HCT116 (cell line): ENCODE measurements around the gene TMEM254. TPM values are rescaled to one million over a fixed set of nuclear protein-coding genes. Genes with fewer than 3 reads are reported as not detected.
"Not testable (repeated sequence)": the region's sequence is repeated elsewhere in the genome, so short reads cannot be mapped to it uniquely, and the experiment has no call there.

ENCODE experiments used
- ATAC-seq: fragments of 200-7000 bp; cut with Tn5 transposase; 2 replicates; pipeline ENCODE4 v1.9.1; 2020; ENCODE audit warnings: mild to moderate bottlenecking, moderate library complexity
- BruUV-seq: library from RNA; stranded (reverse); fragments of 400-500 nt; replicated peaks from 2 replicates; lab custom pipeline; 2021; lab: Mats Ljungman, UMichigan
- CTCF ChIA-PET: fragments of 300-600 bp; sonication (Branson Sonifier 250); formaldehyde crosslinking; loops from one replicate; lab custom pipeline; 2021; ENCODE audit warnings: antibody characterized with exemption; lab: Charles Lee
- POLR2A ChIA-PET: fragments of 300-600, 350-600 bp; sonication (Branson Sonifier 250); formaldehyde crosslinking; loops from one replicate; lab custom pipeline; 2021; ENCODE audit warnings: antibody characterized with exemption; lab: Charles Lee
- RAD21 ChIA-PET, 2 experiments: fragments of 300-600 bp; sonication (Branson Sonifier 250); formaldehyde crosslinking; loops; one replicate each; lab custom pipeline; 2023; ENCODE audit warnings: low total read pairs in 2 of 2; ENCODE audit not compliant: uncharacterized antibody in 2 of 2, unreplicated experiment in 2 of 2, low non-redundant PET in 1 of 2; lab: Charles Lee
- DNase-seq: peaks from one replicate; pipeline ENCODE4 v3.0.0-alpha.2; 2010; ENCODE audit warnings: low read depth, low spot score
- H2AFZ ChIP-seq: fragments of 200-600 bp; shearing (Covaris generic), sonication (generic); 2 replicates; pipeline ENCODE4 v1.6.1; 2017; ENCODE audit warnings: low read depth, mixed run types, mixed read lengths, antibody characterized with exemption, low read length; ENCODE audit not compliant: poor library complexity, severe bottlenecking
- H3K27ac ChIP-seq: 2 replicates; pipeline ENCODE4 v1.5.1; 2012; ENCODE audit warnings: low read depth, low read length
- H3K27me3 ChIP-seq: fragments of 200-600 bp; sonication (generic); 2 replicates; pipeline ENCODE4 v1.6.1; 2016; ENCODE audit warnings: mixed run types, low read length, mixed read lengths; ENCODE audit not compliant: insufficient read depth
- H3K36me3 ChIP-seq, 2 experiments: fragments of 200-500 bp in 1 of 2; fragments of 200-600 bp in 1 of 2; sonication (Bioruptor generic) in 1 of 2; sonication (generic) in 1 of 2; 2 replicates each; pipeline versions ENCODE4 v1.5.1 to v1.6.1; 2014 to 2016; ENCODE audit warnings: low read length in 2 of 2, inconsistent platforms in 1 of 2, mixed read lengths in 1 of 2, mixed run types in 1 of 2; ENCODE audit not compliant: insufficient read depth in 2 of 2, control insufficient read depth in 1 of 2
- H3K4me1 ChIP-seq, 2 experiments: fragments of 200-600 bp in 1 of 2; sonication (generic) in 1 of 2; 2 replicates each; pipeline versions ENCODE4 v1.5.1 to v1.6.1; 2012 to 2017; ENCODE audit warnings: low read length in 2 of 2, inconsistent platforms in 1 of 2, mild to moderate bottlenecking in 1 of 2, mixed read lengths in 1 of 2, mixed run types in 1 of 2, moderate library complexity in 1 of 2; ENCODE audit not compliant: insufficient read depth in 2 of 2, control insufficient read depth in 1 of 2
- H3K4me2 ChIP-seq: fragments of 200-600 bp; sonication (generic); 2 replicates; pipeline ENCODE4 v1.6.1; 2017; ENCODE audit warnings: mixed run types, low read length, mixed read lengths
- H3K4me3 ChIP-seq, 2 experiments: fragments of 200-600 bp in 1 of 2; sonication (generic) in 1 of 2; replicated peaks in 1 of 2; 2 replicates each; pipeline ENCODE4 v1.5.1; 2011 to 2016; ENCODE audit warnings: low read length in 2 of 2, control low read depth in 1 of 2, low read depth in 1 of 2, mild to moderate bottlenecking in 1 of 2, mixed read lengths in 1 of 2, mixed run types in 1 of 2
- H3K79me2 ChIP-seq: fragments of 200-600 bp; sonication (generic); 2 replicates; pipeline ENCODE4 v1.6.1; 2017; ENCODE audit warnings: mild to moderate bottlenecking, mixed run types, low read length, moderate library complexity, mixed read lengths; ENCODE audit not compliant: insufficient read depth
- H3K9ac ChIP-seq: fragments of 200-600 bp; sonication (generic); 2 replicates; pipeline ENCODE4 v1.6.1; 2016; ENCODE audit warnings: low read length, mixed read lengths
- H3K9me2 ChIP-seq: fragments of 200-600 bp; sonication (generic), shearing (Covaris generic); 2 replicates; pipeline ENCODE4 v1.6.1; 2017; ENCODE audit warnings: mixed run types, mild to moderate bottlenecking, moderate library complexity; ENCODE audit not compliant: insufficient read depth
- H3K9me3 ChIP-seq, 2 experiments: fragments of 200-500 bp in 1 of 2; fragments of 200-600 bp in 1 of 2; sonication (Bioruptor generic) in 1 of 2; sonication (generic) in 1 of 2; 2 replicates each; pipeline ENCODE4 v1.6.1; 2014 to 2017; ENCODE audit warnings: low read length in 2 of 2, mixed read lengths in 2 of 2, inconsistent platforms in 1 of 2, low read depth in 1 of 2, mild to moderate bottlenecking in 1 of 2, mixed run types in 1 of 2, moderate library complexity in 1 of 2; ENCODE audit not compliant: control insufficient read depth in 1 of 2, insufficient read depth in 1 of 2
- H4K20me1 ChIP-seq: fragments of 200-600 bp; sonication (generic), shearing (Covaris generic); 2 replicates; pipeline ENCODE4 v1.6.1; 2017; ENCODE audit warnings: mixed run types, mild to moderate bottlenecking, moderate library complexity; ENCODE audit not compliant: insufficient read depth
- CBX3 ChIP-seq: IDR thresholded peaks from 2 replicates; pipeline ENCODE4 v1.6.1; 2012; ENCODE audit warnings: low read depth
- CEBPB ChIP-seq: IDR thresholded peaks from 2 replicates; pipeline ENCODE4 v1.6.1; 2012; ENCODE audit warnings: low read depth
- FOSL1 ChIP-seq: IDR thresholded peaks from 2 replicates; pipeline ENCODE4 v1.6.1; 2012; ENCODE audit warnings: low read depth
- POLR2AphosphoS5 ChIP-seq: IDR thresholded peaks from 2 replicates; pipeline ENCODE4 v1.6.1; 2011; ENCODE audit warnings: mild to moderate bottlenecking, low read depth, low read length, moderate library complexity
- SIN3A ChIP-seq: IDR thresholded peaks from 2 replicates; pipeline ENCODE4 v1.6.1; 2012; ENCODE audit warnings: low read depth
- TCF7L2 ChIP-seq: IDR thresholded peaks from 2 replicates; pipeline ENCODE4 v1.7.0; 2011; ENCODE audit warnings: borderline replicate concordance, inconsistent platforms; ENCODE audit not compliant: insufficient read depth, insufficient read length; ENCODE audit errors: extremely low read depth
- YY1 ChIP-seq: IDR thresholded peaks from 2 replicates; pipeline ENCODE4 v1.6.1; 2011; ENCODE audit warnings: low read length, low read depth, moderate library complexity, mild to moderate bottlenecking; ENCODE audit not compliant: insufficient replicate concordance; ENCODE audit errors: extremely low read depth
- ZNF274 ChIP-seq: fragments of 200-500 bp; sonication (Bioruptor generic); IDR thresholded peaks from 2 replicates; pipeline ENCODE4 v1.6.1; 2014; ENCODE audit warnings: mild to moderate bottlenecking, low read depth, low read length, inconsistent platforms
- intact Hi-C: fragments of 100-400 bp; cut with micrococcal nuclease; formaldehyde crosslinking; loops from 2 replicates; pipeline ENCODE4 v1.10.0; 2022
- total RNA-seq: library from RNA; stranded (reverse); gene quantifications from one replicate; pipeline ENCODE4 v1.2.1, GENCODE V29; 2021; ENCODE audit not compliant: unreplicated experiment
- TF ChIP-seq, protein P1 (sequence below): IDR thresholded peaks from 2 replicates; pipeline ENCODE4 v1.6.1; 2012
- TF ChIP-seq, protein P2 (sequence below): IDR thresholded peaks from 2 replicates; pipeline ENCODE4 v1.6.1; 2012

The TMEM254 gene
- total RNA-seq, 1 experiment from 2014 or later = 12.1 TPM

DNA sequence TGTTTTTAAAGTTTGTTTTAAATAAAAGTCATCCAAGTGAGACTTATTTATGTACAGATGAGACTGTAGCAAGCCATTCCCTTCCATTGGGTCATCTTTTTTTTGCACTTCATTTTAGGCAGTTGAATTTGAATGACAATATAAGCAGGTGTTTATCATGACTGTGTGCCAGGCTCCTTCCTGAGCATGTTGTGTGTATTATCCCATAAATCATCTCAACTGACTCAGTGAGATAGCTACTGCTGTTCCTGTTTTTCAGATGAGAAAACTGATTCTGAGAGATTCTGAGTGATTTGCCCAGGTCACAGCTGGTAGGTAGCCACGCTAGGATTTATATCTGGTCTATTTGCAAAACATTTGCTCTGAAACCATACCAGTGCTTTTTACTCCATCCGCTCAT, 11.7 kb downstream of the TMEM254 start (continued):
- TF ChIP-seq, protein P1, sequence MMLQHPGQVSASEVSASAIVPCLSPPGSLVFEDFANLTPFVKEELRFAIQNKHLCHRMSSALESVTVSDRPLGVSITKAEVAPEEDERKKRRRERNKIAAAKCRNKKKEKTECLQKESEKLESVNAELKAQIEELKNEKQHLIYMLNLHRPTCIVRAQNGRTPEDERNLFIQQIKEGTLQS = no peak
- no peak for TF ChIP-seq SIN3A
- no peak for TF ChIP-seq ZNF274
- TF ChIP-seq, protein P2, sequence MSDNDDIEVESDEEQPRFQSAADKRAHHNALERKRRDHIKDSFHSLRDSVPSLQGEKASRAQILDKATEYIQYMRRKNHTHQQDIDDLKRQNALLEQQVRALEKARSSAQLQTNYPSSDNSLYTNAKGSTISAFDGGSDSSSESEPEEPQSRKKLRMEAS = no peak

DNA sequence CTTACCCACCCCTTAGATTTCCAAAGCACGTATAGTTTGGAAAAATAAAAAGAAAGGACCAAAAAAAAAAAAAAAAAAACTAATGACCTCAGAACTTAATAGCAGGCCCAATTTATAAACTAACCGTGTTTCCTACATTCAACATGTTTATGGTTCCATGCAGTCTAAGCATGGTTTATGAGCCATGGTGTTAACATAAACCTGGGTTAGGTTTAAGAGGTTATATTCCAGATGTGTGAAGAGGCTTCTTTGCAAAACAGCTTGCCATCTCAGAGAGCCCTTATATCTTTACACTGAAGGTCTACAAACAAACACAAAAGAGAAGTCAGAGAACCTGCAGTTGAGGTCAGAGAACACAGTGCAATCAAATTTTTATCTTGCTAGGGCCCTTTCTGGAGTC, 15.8 kb downstream of the TMEM254 start:
- intact Hi-C loops = no loop called here
- Histone ChIP-seq H4K20me1 (no peaks in the 10 kb centered on the region), H3K36me3 (no peaks in the 10 kb centered on the region), H3K4me3 (no peak overlapping the region), H3K4me2 (no peak overlapping the region), H3K9me3 (no peaks in the 10 kb centered on the region), H3K27me3 (no peaks in the 10 kb centered on the region), H3K9me2 (no peaks in the 10 kb centered on the region), H3K79me2 (no peaks in the 10 kb centered on the region), H2AFZ (no peak overlapping the region), H3K27ac (no peak overlapping the region), H3K4me1 (no peaks in the 10 kb centered on the region), H3K9ac (no peak overlapping the region)
- ATAC-seq (no peak), DNase-seq (no peak)
- ChIA-PET RAD21 (no interaction called here), CTCF (no interaction called here), POLR2A (no interaction called here)
- TF ChIP-seq FOSL1 = no peak
- no peak for TF ChIP-seq POLR2AphosphoS5
- TF ChIP-seq, protein P1 = no peak
- TF ChIP-seq CBX3 = no peak
- no peak for TF ChIP-seq TCF7L2
- TF ChIP-seq CEBPB = no peak
- TF ChIP-seq YY1 = no peak
- BruUV-seq = no TSS peak

DNA sequence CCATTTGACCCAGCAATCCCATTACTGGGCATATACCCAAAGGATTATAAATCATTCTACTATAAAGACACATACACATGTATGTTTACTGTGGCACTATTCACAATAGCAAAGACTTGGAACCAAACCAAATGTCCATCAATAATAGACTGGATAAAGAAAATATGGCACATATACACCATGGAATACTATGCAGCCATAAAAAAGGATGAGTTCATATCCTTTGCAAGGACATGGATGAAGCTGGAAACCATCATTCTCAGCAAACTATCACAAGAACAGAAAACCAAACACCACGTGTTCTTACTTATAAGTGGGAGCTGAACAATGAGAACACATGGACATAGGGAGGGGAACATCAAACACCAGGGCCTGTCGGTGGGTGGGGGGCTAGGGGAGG, 19.8 kb downstream of the TMEM254 start:
- H3K4me2 ChIP-seq, H3K27ac ChIP-seq, H4K20me1 ChIP-seq, H3K36me3 ChIP-seq, H3K27me3 ChIP-seq, H3K4me1 ChIP-seq, H3K9me2 ChIP-seq, ATAC-seq, H3K9ac ChIP-seq, POLR2A ChIA-PET, DNase-seq, intact Hi-C loops, H2AFZ ChIP-seq, CTCF ChIA-PET, BruUV-seq, RAD21 ChIA-PET, H3K9me3 ChIP-seq, H3K79me2 ChIP-seq, H3K4me3 ChIP-seq: not testable (repeated sequence)

DNA sequence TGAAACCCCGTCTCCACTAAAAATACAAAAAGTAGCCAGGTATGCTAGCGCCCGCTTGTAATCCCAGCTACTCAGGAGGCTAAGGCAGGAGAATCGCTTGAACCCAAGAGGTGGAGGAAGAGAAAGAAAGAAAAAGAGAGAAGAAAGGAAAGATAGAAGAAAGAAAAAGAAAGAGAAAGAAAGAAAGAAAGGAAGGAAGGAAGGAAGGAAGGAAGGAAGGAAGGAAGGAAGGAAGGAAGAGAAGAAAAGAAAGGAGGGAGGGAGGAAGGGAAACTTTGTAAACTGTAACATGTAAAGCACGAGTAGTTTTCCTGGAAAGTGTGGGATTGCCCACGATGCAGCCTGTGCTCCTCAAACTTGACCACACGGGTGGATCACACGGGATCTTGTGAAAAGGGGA, 20.8 kb downstream of the TMEM254 start:
- CTCF ChIA-PET, RAD21 ChIA-PET, H3K79me2 ChIP-seq, H3K9me2 ChIP-seq, POLR2A ChIA-PET, H3K4me1 ChIP-seq, BruUV-seq, H3K27ac ChIP-seq, DNase-seq, H3K4me3 ChIP-seq, H3K36me3 ChIP-seq, H3K4me2 ChIP-seq, H3K27me3 ChIP-seq, H3K9me3 ChIP-seq, H2AFZ ChIP-seq, H3K9ac ChIP-seq, H4K20me1 ChIP-seq, ATAC-seq, intact Hi-C loops: not testable (repeated sequence)
